ENCODE measurements around the gene SLIT3. TPM values are rescaled to one million over a fixed set of nuclear protein-coding genes. Genes with fewer than 3 reads are reported as not detected.

SLIT3 gene
- total and polyA plus RNA-seq, 10 of the 15 experiments (the other 5 are each of a cell fraction or from before 2014, with no cell fraction given): 0.05 TPM; not detected in 9

DNA sequence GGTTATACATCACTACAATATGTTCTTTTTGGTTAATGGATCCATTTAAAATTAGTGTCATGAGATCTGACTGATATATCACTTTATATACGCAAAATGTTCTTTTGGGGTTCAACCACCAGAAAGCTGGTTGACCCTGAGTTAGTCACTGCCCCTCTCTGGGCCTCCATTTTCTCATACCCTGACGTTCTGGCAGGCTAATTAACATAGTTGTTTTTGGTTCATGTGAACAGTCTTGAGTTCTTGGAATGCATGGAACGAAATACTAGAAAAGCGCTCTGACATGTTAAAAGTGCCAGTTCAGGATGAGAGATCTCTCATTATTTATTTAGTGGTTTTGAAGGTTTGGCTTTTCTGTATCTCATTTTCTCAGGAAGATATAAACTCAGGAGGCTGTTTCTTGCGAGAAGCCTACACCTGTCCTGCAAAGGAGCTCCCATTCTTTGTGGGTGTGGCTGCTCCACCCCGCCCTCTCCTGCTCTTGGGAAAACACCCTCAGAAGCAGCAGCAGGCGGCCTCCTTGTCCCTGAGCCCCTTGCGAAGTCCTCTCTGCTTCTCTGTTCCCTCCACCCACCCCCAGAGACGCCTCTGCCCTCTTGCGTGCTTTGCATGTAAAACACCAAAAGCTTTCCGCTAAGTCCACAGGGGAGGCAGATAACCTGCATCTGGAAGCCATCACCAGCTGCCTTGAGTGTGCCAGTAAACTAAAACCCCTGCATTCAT is 419.4 kb downstream of the SLIT3 start (continued):
- no peak for TF ChIP-seq PAX8 (IDR thresholded peaks at IDR 0.05)
- no peak for TF ChIP-seq PML (IDR thresholded peaks at IDR 0.05; ENCODE audit: low read length)
- no peak for TF ChIP-seq RFX5 (IDR thresholded peaks at IDR 0.05; ENCODE audit: low read depth, low read length)

GRCh38 chr5:168879929-168880328 is 421.0 kb downstream of the SLIT3 start:
- Histone ChIP-seq H4K20me1 (ENCODE audit: control insufficient read depth, insufficient read depth) (no peaks in the 10 kb centered on the region), H3K4me1 (ENCODE audit: control insufficient read depth, insufficient read depth, low read length) (peaks cover 5% of the 10 kb centered on the region), H3K79me2 (ENCODE audit: control insufficient read depth, insufficient read depth, low read length) (no peaks in the 10 kb centered on the region), H3K36me3 (ENCODE audit: control insufficient read depth in 2 of 2, insufficient read depth in 2 of 2, low read length in 1 of 2) (no peaks in the 10 kb centered on the region), H3K27me3 (replicated peaks in 1 of 2; ENCODE audit: control insufficient read depth in 2 of 2, insufficient read depth in 2 of 2, low read length in 1 of 2) (no peaks in the 10 kb centered on the region; a peak in 1 of 4 replicates), H3K9me3 (replicated peaks; ENCODE audit: control insufficient read depth, insufficient read depth, low read length) (no peaks in the 10 kb centered on the region), H3K9ac (ENCODE audit: control insufficient read depth, insufficient read depth, low read length) (no peak overlapping the region), H2AFZ (ENCODE audit: control insufficient read depth, low read depth, low read length) (peak overlapping the region; percentile 63), H3K27ac (ENCODE audit: control insufficient read depth, insufficient read depth) (no peak overlapping the region), H3K4me2 (ENCODE audit: control insufficient read depth, insufficient read depth) (peak overlapping the region; percentile 62; the same call in 1 of the 2 replicates), H3K4me3 (no peak overlapping the region)
- FAIRE-seq (peak; percentile 78), DNase-seq (ENCODE audit: low read depth, low spot score) (peak; percentile 83), ATAC-seq (peak; percentile 92)
- intact Hi-C loops (cut with micrococcal nuclease; ENCODE audit: unreplicated experiment) (loop anchor here (2.0 kb wide), 1 partner anchor 131 kb away; no protein-coding TSS in a partner anchor), in situ Hi-C loops (cut with MboI) (no loop called here)
- WGBS (ENCODE audit: insufficient coverage, insufficient replicate concordance, low lambda C conversion rate, missing lambda C conversion rate): 11% methylated on average over 8 of the region's 8 CpGs
- BruUV-seq (replicated peaks): no TSS peak
- ChIA-PET SMC1A (ENCODE audit: uncharacterized antibody, unreplicated experiment) (interaction anchor here (0.6 kb wide), 1 partner anchor 757 kb away, joined by 3 read pairs; no protein-coding TSS in a partner anchor), RAD21 (ENCODE audit: unreplicated experiment) (interaction anchor here (1.2 kb wide), 1 partner anchor 70 kb away, joined by 5 read pairs; no protein-coding TSS in a partner anchor), CTCF (interaction anchor here (0.6 to 1.0 kb wide), 2 partner anchors 136 to 610 kb away, joined by 3 read pairs; no protein-coding TSS in a partner anchor), POLR2A (no interaction called here)
- TF ChIP-seq WRNIP1 (IDR thresholded peaks at IDR 0.05; ENCODE audit: borderline replicate concordance, low read depth, low read length) (0 out of 2 replicates have a peak, but pooled peaks have one; percentile 63), ZBTB40 (IDR thresholded peaks at IDR 0.05; ENCODE audit: borderline replicate concordance) (no peak), BACH1 (IDR thresholded peaks at IDR 0.05; ENCODE audit: borderline replicate concordance) (no peak), ATF7 (IDR thresholded peaks at IDR 0.05; ENCODE audit: low read depth) (peak; percentile 65; the same call in 1 of the 2 replicates), TBL1XR1 (IDR thresholded peaks at IDR 0.05; ENCODE audit: low read depth, low read length) (no peak), ZNF24 (IDR thresholded peaks at IDR 0.05) (peak; percentile 97), RFX5 (IDR thresholded peaks at IDR 0.05; ENCODE audit: low read depth, low read length) (no peak), RUNX3 (IDR thresholded peaks at IDR 0.05; ENCODE audit: low read length) (peak; percentile 15; the same call in 1 of the 2 replicates), NBN (IDR thresholded peaks at IDR 0.05) (peak; percentile 79), TCF3 (IDR thresholded peaks at IDR 0.05; ENCODE audit: borderline replicate concordance, insufficient read depth, low read depth, low read length) (no peak), MEF2B (IDR thresholded peaks at IDR 0.05; ENCODE audit: partially characterized antibody, poor library complexity, severe bottlenecking) (peak; percentile 99), POU2F2 (IDR thresholded peaks at IDR 0.05; ENCODE audit: borderline replicate concordance, low read depth, low read length) (peak; percentile 49; the same call in 1 of the 3 replicates), HCFC1 (IDR thresholded peaks at IDR 0.05; ENCODE audit: low read length) (no peak), BCL11A (IDR thresholded peaks at IDR 0.05; ENCODE audit: low read depth, low read length) (peak; percentile 66; the same call in 1 of the 2 replicates)
- TF ChIP-seq, protein P1, sequence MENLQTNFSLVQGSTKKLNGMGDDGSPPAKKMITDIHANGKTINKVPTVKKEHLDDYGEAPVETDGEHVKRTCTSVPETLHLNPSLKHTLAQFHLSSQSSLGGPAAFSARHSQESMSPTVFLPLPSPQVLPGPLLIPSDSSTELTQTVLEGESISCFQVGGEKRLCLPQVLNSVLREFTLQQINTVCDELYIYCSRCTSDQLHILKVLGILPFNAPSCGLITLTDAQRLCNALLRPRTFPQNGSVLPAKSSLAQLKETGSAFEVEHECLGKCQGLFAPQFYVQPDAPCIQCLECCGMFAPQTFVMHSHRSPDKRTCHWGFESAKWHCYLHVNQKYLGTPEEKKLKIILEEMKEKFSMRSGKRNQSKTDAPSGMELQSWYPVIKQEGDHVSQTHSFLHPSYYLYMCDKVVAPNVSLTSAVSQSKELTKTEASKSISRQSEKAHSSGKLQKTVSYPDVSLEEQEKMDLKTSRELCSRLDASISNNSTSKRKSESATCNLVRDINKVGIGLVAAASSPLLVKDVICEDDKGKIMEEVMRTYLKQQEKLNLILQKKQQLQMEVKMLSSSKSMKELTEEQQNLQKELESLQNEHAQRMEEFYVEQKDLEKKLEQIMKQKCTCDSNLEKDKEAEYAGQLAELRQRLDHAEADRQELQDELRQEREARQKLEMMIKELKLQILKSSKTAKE (IDR thresholded peaks at IDR 0.05; ENCODE audit: low read depth, poor library complexity, severe bottlenecking): peak; percentile 59
